NT2/D1 (cell line): ENCODE measurements around the gene RALGPS2.

ENCODE experiments used
- SUZ12 ChIP-seq: IDR thresholded peaks from 2 replicates; pipeline ENCODE4 v1.6.1; 2011; ENCODE audit not compliant: insufficient read length, insufficient read depth; ENCODE audit errors: extremely low read depth
- YY1 ChIP-seq: IDR thresholded peaks from 2 replicates; pipeline ENCODE4 v1.6.1; 2011; ENCODE audit not compliant: insufficient read length, insufficient read depth
- ZNF274 ChIP-seq: IDR thresholded peaks from 2 replicates; pipeline ENCODE4 v1.6.1; 2011; ENCODE audit warnings: mild to moderate bottlenecking, low read depth, low read length

DNA sequence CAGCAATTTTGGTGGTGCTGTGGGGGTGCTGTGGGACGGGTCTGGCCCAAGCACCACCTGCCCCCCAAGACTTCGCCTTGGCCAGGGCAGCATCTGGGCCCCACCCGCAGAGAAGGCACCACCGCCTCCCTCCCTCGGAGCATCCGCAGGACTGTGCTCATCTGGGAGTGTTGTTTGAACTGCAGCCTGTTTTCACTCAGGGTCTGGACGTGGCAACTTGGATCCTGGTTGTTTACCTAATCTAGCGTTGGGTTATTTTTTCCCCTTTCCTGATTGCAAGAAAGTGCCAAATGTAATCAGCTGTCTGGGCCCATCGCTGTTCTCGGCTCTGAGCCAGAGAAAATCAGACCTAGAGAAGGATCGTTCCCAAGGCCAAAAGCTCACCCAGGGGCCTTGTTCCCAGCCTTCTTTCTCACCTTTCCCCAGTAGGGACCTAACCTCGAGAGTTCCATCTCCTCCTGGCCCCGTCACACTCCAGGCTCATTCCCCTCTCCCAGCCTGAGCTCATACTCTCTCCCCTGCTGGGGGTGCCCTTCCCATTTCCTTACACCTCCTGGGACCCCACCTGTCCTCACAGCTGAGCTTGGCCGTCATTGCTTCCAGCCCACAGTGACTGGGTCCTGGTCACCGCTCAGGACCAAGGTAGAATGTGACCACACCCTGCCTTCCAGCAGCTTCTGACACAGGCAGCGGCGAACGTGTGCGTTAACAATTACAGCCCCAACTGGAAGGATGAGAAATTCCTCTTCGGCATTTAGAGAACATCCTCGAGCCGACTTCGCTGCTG is 228.7 kb downstream of the RALGPS2 start:
- TF ChIP-seq YY1 (no peak), ZNF274 (no peak), SUZ12 (no peak)
